NCI-H345 treated with DMSO at 0.1 percent for 48 hours (cell line): ENCODE results near the gene CTBP2.
"Not testable (repeated sequence)": the region's sequence is repeated elsewhere in the genome, so short reads cannot be mapped to it uniquely, and the experiment has no call there.

Source experiments
- DNase-seq: peaks from one replicate; lab custom pipeline; 2025; ENCODE audit not compliant: unreplicated experiment; lab: John Stamatoyannopoulos, UW

CTBP2 gene

GRCh38 chr10:125000366-125001312 lies 159.7 kb downstream of the CTBP2 start:
- no peak for DNase-seq

- DNase-seq = no peak
Measured at GRCh38 chr10:124999433-125000365, 160.7 kb downstream of the CTBP2 start.

GRCh38 chr10:124998624-124999291 lies 161.6 kb downstream of the CTBP2 start:
- DNase-seq = no peak

GRCh38 chr10:124997771-124998623 lies 162.4 kb downstream of the CTBP2 start:
- no peak for DNase-seq

- DNase-seq = no peak
Measured at GRCh38 chr10:124997306-124997705, 163.1 kb downstream of the CTBP2 start.

- no peak for DNase-seq
Measured at GRCh38 chr10:124996854-124997215, 163.5 kb downstream of the CTBP2 start.

GRCh38 chr10:124996127-124996853 lies 164.1 kb downstream of the CTBP2 start:
- no peak for DNase-seq

GRCh38 chr10:124995605-124996004 lies 164.8 kb downstream of the CTBP2 start:
- DNase-seq = no peak

- DNase-seq = no peak
Measured at GRCh38 chr10:124994573-124995473, 165.5 kb downstream of the CTBP2 start.

GRCh38 chr10:124993736-124994451 lies 166.5 kb downstream of the CTBP2 start:
- no peak for DNase-seq

- DNase-seq = no peak
Measured at GRCh38 chr10:124993345-124993708, 167.0 kb downstream of the CTBP2 start.

- DNase-seq = peak; percentile 3
Measured at GRCh38 chr10:124992462-124993344, 167.7 kb downstream of the CTBP2 start.

- DNase-seq = no peak
Measured at GRCh38 chr10:124991835-124992234, 168.5 kb downstream of the CTBP2 start.

GRCh38 chr10:124990671-124991625 lies 169.4 kb downstream of the CTBP2 start:
- no peak for DNase-seq

GRCh38 chr10:124989526-124989925 lies 170.8 kb downstream of the CTBP2 start:
- DNase-seq = no peak

GRCh38 chr10:124988753-124989152 lies 171.6 kb downstream of the CTBP2 start:
- DNase-seq = not testable (repeated sequence)
